Activated B cell treated with CpG ODN at 0.5 μM for 24 hours (primary cell): ENCODE results near the gene GFRA3. TPM values are rescaled to one million over a fixed set of nuclear protein-coding genes. Genes with fewer than 3 reads are reported as not detected.
A peak's percentile ranks its signal among the peaks of the same experiment; 100 is the strongest.

Experiments
- ATAC-seq: fragments of 200-7000 bp; cut with Tn5 transposase; one replicate; pipeline ENCODE4 v1.10.0; 2021; ENCODE audit warnings: low read depth, mild to moderate bottlenecking, moderate library complexity
- CTCF ChIA-PET: fragments of 350-600 bp; sonication (Branson Sonifier 250); formaldehyde crosslinking; loops from one replicate; lab custom pipeline; 2021; ENCODE audit warnings: antibody characterized with exemption; lab: Charles Lee
- POLR2A ChIA-PET: fragments of 350-600 bp; sonication (Branson Sonifier 250); formaldehyde crosslinking; loops from one replicate; lab custom pipeline; 2021; ENCODE audit warnings: antibody characterized with exemption; lab: Charles Lee
- DNase-seq: peaks from one replicate; pipeline ENCODE4 v3.0.0; 2022
- H3K27ac Mint-ChIP-seq: one replicate; pipeline ENCODE4 v1.8.0; 2020; ENCODE audit warnings: mixed read lengths
- H3K27me3 Mint-ChIP-seq: one replicate; pipeline ENCODE4 v1.8.0; 2021; ENCODE audit warnings: mixed read lengths
- H3K36me3 Mint-ChIP-seq: one replicate; pipeline ENCODE4 v1.8.0; 2021; ENCODE audit warnings: low read depth, mixed read lengths
- H3K4me1 Mint-ChIP-seq: one replicate; pipeline ENCODE4 v1.8.0; 2021; ENCODE audit warnings: mixed read lengths
- H3K4me3 Mint-ChIP-seq: one replicate; pipeline ENCODE4 v1.8.0; 2020; ENCODE audit warnings: mild to moderate bottlenecking, mixed read lengths
- H3K9me3 Mint-ChIP-seq: one replicate; pipeline ENCODE4 v1.8.0; 2020; ENCODE audit warnings: mixed read lengths
- intact Hi-C: fragments of 100-400 bp; cut with micrococcal nuclease; formaldehyde crosslinking; loops from one replicate; pipeline ENCODE4 v1.15.1; 2024
- total RNA-seq: library from RNA; stranded (reverse); gene quantifications from 2 replicates; pipeline ENCODE4 v1.2.3, GENCODE V29; 2022
- TF ChIP-seq, protein P1 (sequence below): fragments of 200-600 bp; IDR thresholded peaks from one replicate; pipeline ENCODE4 v1.8.0; 2022; ENCODE audit warnings: antibody characterized with exemption, mild to moderate bottlenecking

GFRA3 gene
- total RNA-seq, 1 donor from 2014 or later = not detected

DNA sequence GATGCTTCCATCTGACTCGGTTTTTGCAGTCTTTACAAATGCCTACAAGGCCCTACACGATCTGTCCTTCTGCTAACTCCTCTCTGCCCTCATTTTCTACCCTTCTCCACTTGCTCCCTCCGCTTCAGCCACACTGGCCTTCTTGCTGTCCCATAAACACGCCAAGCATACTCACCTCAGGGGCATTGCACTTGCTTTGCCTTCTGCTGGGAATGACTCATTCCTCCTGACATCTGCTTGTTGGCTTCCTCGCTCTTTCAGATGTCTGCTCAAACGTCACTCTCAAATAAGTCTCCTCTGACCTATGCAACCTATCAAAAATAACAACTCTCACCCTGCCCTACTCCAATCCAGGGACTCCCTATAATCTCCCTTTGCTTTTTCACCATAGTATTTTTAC is 29.0 kb upstream of the GFRA3 start:
- ChIA-PET CTCF (interaction anchor here (0.7 kb wide), 1 partner anchor 63 kb away, joined by 3 read pairs; no protein-coding TSS in a partner anchor), POLR2A (interaction anchor here (0.7 kb wide), 1 partner anchor 470 kb away, joined by 3 read pairs; no protein-coding TSS in a partner anchor)
- H3K4me1 Mint-ChIP-seq = no peaks in the 10 kb centered on the region
- TF ChIP-seq, protein P1, sequence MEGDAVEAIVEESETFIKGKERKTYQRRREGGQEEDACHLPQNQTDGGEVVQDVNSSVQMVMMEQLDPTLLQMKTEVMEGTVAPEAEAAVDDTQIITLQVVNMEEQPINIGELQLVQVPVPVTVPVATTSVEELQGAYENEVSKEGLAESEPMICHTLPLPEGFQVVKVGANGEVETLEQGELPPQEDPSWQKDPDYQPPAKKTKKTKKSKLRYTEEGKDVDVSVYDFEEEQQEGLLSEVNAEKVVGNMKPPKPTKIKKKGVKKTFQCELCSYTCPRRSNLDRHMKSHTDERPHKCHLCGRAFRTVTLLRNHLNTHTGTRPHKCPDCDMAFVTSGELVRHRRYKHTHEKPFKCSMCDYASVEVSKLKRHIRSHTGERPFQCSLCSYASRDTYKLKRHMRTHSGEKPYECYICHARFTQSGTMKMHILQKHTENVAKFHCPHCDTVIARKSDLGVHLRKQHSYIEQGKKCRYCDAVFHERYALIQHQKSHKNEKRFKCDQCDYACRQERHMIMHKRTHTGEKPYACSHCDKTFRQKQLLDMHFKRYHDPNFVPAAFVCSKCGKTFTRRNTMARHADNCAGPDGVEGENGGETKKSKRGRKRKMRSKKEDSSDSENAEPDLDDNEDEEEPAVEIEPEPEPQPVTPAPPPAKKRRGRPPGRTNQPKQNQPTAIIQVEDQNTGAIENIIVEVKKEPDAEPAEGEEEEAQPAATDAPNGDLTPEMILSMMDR = no peak
- no peak overlapping the region for H3K27ac Mint-ChIP-seq
- intact Hi-C loops = no loop called here
- no peaks in the 10 kb centered on the region for H3K27me3 Mint-ChIP-seq
- no peaks in the 10 kb centered on the region for H3K36me3 Mint-ChIP-seq
- H3K4me3 Mint-ChIP-seq = no peak overlapping the region
- no peak for ATAC-seq
- DNase-seq = no peak
- H3K9me3 Mint-ChIP-seq = peaks cover 8% of the 10 kb centered on the region

GRCh38 chr5:138289296-138289695 is 14.9 kb upstream of the GFRA3 start:
- intact Hi-C loops = no loop called here

GRCh38 chr5:138287246-138287645 is 12.8 kb upstream of the GFRA3 start:
- ChIA-PET CTCF (no interaction called here), POLR2A (no interaction called here)
- Mint-ChIP-seq H3K4me3 (no peak overlapping the region), H3K4me1 (no peaks in the 10 kb centered on the region), H3K27ac (no peak overlapping the region), H3K9me3 (no peaks in the 10 kb centered on the region), H3K27me3 (no peaks in the 10 kb centered on the region), H3K36me3 (no peaks in the 10 kb centered on the region)
- TF ChIP-seq, protein P1 = no peak
- ATAC-seq (no peak), DNase-seq (no peak)
- intact Hi-C loops = no loop called here

More at GRCh38 chr5:138289296-138289695, 14.9 kb upstream of the GFRA3 start:
- Mint-ChIP-seq H3K4me1 (no peaks in the 10 kb centered on the region), H3K27me3 (no peaks in the 10 kb centered on the region), H3K9me3 (no peaks in the 10 kb centered on the region), H3K27ac (no peak overlapping the region), H3K4me3 (no peak overlapping the region), H3K36me3 (no peaks in the 10 kb centered on the region)
- ChIA-PET POLR2A (no interaction called here), CTCF (no interaction called here)
- ATAC-seq (no peak), DNase-seq (no peak)
- TF ChIP-seq, protein P1 = no peak

DNA sequence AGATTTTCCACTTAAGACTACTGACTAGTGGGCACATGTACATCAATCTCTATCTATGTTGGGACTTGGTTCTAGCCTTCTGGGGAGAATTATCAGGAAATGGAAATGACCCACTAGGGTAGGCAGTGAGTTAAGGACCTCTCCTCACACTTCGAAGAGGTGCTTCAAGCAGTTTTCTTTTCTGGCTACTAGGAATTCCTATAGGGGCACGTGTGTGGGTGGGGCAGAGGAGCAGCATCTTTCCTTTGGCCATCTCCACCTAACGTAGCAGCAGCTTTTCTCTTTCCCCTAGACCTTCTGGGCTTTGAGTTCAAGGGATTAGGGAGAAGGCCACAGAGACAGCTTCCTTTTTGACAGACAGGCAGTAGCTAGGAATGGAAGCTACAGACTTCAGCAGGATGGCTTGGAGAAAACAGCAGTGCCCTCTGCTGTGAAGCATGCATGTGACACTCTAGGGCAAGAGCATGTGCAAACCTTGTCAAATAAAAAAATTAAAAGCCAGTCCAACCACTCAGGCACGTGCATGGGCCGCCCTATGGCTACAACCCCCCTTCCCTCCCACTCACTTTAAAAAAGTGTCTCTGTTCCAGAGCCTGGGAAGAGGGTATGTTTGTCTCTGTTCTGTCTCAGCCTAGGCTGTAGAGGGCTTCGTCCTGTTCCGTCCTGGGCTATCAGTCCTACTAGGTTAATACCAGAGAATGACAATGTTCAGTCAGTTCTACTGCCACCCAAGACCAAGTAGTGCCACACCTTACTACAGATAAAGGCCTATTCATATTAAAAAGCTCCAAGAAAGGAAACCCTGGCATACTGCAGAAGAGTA is 8.7 kb upstream of the GFRA3 start:
- no peaks in the 10 kb centered on the region for H3K9me3 Mint-ChIP-seq
- ATAC-seq = peak; percentile 18

DNA sequence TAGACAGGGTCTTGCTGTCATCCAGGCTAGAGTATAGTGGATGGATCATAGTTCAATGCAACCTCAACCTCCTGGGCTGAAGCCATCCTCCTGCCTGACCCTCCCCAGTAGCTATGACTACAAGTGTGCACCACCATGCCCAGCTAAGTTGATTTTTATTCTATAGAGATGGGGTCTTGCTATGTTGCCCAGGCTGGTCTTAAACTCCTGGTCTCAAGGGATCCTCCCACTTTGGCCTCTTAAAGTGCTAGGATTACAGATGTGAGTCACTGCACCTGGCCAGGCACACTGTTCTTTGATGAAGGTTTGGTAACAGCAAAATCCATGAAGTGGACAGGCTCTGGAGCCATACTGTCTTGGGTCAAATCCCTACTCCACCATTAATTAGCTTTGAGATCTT is 6.5 kb upstream of the GFRA3 start:
- H3K9me3 Mint-ChIP-seq = no peaks in the 10 kb centered on the region
- ChIA-PET POLR2A (no interaction called here), CTCF (no interaction called here)

More for the DNA sequence above, 8.7 kb upstream of the GFRA3 start:
- Mint-ChIP-seq H3K4me3 (no peak overlapping the region), H3K36me3 (no peaks in the 10 kb centered on the region), H3K27ac (no peak overlapping the region), H3K4me1 (no peaks in the 10 kb centered on the region), H3K27me3 (no peaks in the 10 kb centered on the region)
- ChIA-PET CTCF (no interaction called here), POLR2A (interaction anchor here (0.6 kb wide), 1 partner anchor 69 kb away, joined by 3 read pairs; no protein-coding TSS in a partner anchor)
- TF ChIP-seq, protein P1 = no peak
- no peak for DNase-seq
- intact Hi-C loops = no loop called here

More for the DNA sequence above, 6.5 kb upstream of the GFRA3 start:
- H3K4me3 Mint-ChIP-seq = no peak overlapping the region
- no peaks in the 10 kb centered on the region for H3K27me3 Mint-ChIP-seq
- TF ChIP-seq, protein P1 = no peak
- H3K4me1 Mint-ChIP-seq = no peaks in the 10 kb centered on the region
- H3K27ac Mint-ChIP-seq = no peak overlapping the region
- ATAC-seq (no peak), DNase-seq (no peak)
- intact Hi-C loops = no loop called here
- no peaks in the 10 kb centered on the region for H3K36me3 Mint-ChIP-seq
